ENCODE results near the gene RBM8A. TPM values are rescaled to one million over a fixed set of nuclear protein-coding genes. Genes with fewer than 3 reads are reported as not detected.

The RBM8A gene
- polyA plus RNA-seq, 1 of the 3 experiments (the other 2 are of a cell fraction), result 236 TPM

DNA sequence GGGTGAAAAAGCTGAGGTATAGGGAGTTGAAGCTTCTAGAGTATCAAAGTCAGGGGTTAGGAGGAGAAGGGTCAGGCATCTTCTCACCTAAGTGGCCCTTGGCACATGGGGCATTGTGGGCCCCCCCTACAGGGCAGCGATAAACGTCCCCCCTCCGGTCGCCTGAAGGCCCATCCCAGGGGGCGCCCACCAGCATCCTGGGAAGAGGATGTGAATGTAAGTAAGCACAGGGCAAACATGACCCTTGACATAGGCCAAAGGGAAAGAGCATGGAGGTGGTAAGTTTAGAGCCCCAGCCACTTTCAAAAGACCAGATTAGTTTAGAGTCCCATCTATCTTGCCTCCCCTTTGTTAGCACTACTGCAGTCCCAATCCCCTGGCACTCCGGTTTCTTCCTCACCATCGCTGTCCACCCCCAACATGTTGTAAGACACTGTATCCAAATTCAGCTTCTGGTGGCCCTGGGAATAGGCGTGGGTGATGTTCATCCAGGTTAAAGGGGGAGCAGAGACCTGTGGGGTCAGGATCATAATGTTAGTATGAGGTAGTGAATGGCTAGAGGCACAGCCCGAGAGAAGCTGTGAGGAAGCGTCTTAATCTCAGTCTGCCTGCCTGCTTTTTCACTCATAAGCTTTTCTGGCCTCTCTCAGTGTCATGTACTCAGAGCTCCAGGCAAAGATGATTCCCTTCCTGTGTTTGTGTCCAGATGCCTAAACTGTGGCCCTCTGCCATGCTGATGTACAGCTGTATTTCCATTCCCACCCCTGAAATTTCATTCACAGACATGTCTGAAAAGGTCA lies 20.1 kb downstream of the RBM8A start:
- no peak for DNase-seq
- WGBS (ENCODE audit: low lambda C conversion rate), result 92% methylated on average over 10 of the region's 10 CpGs
- Histone ChIP-seq H4K20me1 (ENCODE audit: insufficient read depth) (no peaks in the 10 kb centered on the region), H3K36me3 (replicated peaks in 1 of 2; ENCODE audit: control insufficient read depth in 1 of 2, insufficient read depth in 2 of 2, low read length in 1 of 2) (peaks cover 11 to 15% of the 10 kb centered on the region in 2 experiments), H3K4me2 (no peak overlapping the region), H3K27ac (ENCODE audit: low read depth in 2 of 2, low read length in 1 of 2) (no peak overlapping the region), H3K9me3 (no peaks in the 10 kb centered on the region), H3K4me3 (ENCODE audit: low read depth in 2 of 2, low read length in 1 of 2) (no peak overlapping the region), H3K9me2 (no peaks in the 10 kb centered on the region), H3F3A (replicated peaks; ENCODE audit: insufficient read depth) (peaks cover 12% of the 10 kb centered on the region), H2AFZ (ENCODE audit: low read depth) (no peak overlapping the region), H3K79me2 (ENCODE audit: insufficient read depth) (no peaks in the 10 kb centered on the region), H3K4me1 (ENCODE audit: control insufficient read depth in 1 of 2, insufficient read depth in 2 of 2, low read depth in 1 of 2, low read length in 1 of 2) (peaks cover 5 to 8% of the 10 kb centered on the region in 2 experiments; a peak in 2 of 4 replicates), H3K27me3 (ENCODE audit: insufficient read depth) (no peaks in the 10 kb centered on the region), H3K9ac (no peak overlapping the region)
- POLR2A ChIA-PET, result no interaction called here
- CTCF ChIA-PET, result interaction anchor here (0.8 to 16.4 kb wide), 8 partner anchors 12 to 126 kb away, joined by 3 to 281 read pairs (median 8); partner anchors contain the start of genes NUDT17 and PEX11B
- TF ChIP-seq EP300 (IDR thresholded peaks at IDR 0.05; ENCODE audit: borderline replicate concordance in 1 of 2, low read depth in 1 of 2, low read length in 1 of 2) (no peak), TAF1 (IDR thresholded peaks at IDR 0.05; ENCODE audit: borderline replicate concordance, low read depth, low read length) (no peak), FOXJ3 (CRISPR knock-in tag; IDR thresholded peaks at IDR 0.05) (no peak), RAD21 (IDR thresholded peaks at IDR 0.05; ENCODE audit: low read length) (no peak), USF1 (IDR thresholded peaks at IDR 0.05; ENCODE audit: borderline replicate concordance, low read depth) (no peak), MEF2A (IDR thresholded peaks at IDR 0.05; ENCODE audit: borderline replicate concordance, low read depth) (no peak)
- TF ChIP-seq, protein P1, sequence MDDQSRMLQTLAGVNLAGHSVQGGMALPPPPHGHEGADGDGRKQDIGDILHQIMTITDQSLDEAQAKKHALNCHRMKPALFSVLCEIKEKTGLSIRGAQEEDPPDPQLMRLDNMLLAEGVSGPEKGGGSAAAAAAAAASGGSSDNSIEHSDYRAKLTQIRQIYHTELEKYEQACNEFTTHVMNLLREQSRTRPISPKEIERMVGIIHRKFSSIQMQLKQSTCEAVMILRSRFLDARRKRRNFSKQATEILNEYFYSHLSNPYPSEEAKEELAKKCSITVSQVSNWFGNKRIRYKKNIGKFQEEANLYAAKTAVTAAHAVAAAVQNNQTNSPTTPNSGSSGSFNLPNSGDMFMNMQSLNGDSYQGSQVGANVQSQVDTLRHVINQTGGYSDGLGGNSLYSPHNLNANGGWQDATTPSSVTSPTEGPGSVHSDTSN (IDR thresholded peaks at IDR 0.05), result no peak

DNA sequence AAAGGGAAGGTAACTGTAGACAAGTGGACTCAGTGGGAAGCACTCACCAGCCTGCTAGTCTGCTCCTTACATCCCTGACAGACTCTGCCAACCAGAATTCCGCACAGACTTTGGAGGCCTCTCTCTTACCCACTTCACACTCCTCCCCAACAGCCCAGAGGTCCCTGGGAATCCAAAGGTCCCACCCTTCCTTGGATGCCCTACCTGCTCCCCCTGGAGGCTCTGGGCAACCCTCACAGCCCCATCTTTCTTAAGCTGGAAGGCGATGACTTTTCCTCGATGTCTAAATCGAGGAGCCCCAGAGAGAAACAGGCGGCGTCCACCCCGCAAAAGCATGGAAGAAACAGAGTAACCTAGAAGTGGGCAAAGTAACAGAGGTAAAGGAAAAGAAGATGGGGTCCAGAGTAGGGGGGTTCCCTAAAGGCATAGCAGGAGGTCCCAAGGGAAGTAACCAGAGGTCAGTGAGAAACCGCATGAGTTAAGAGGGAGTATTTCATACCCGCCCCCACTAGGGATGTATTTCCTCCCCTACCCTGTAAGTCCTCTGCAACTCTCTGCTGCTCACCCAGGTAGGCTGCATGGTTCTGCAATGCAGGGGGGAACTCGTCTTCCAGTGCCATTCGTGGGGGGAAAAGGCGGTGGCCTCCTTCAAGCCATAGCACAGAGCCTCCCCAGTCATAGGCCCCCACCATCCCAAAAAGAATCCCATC lies 25.8 kb downstream of the RBM8A start:
- Histone ChIP-seq H3K36me3 (replicated peaks in 1 of 2; ENCODE audit: control insufficient read depth in 1 of 2, insufficient read depth in 2 of 2, low read length in 1 of 2) (no peaks in the 10 kb centered on the region), H3K4me2 (no peak overlapping the region), H3K4me3 (ENCODE audit: low read depth in 2 of 2, low read length in 1 of 2) (no peak overlapping the region), H4K20me1 (ENCODE audit: insufficient read depth) (no peaks in the 10 kb centered on the region), H3K9me3 (no peaks in the 10 kb centered on the region), H3K27me3 (ENCODE audit: insufficient read depth) (no peaks in the 10 kb centered on the region), H3K9ac (no peak overlapping the region), H3K79me2 (ENCODE audit: insufficient read depth) (no peaks in the 10 kb centered on the region), H2AFZ (ENCODE audit: low read depth) (no peak overlapping the region), H3F3A (replicated peaks; ENCODE audit: insufficient read depth) (no peaks in the 10 kb centered on the region), H3K9me2 (no peaks in the 10 kb centered on the region), H3K27ac (ENCODE audit: low read depth in 2 of 2, low read length in 1 of 2) (no peak overlapping the region), H3K4me1 (ENCODE audit: control insufficient read depth in 1 of 2, insufficient read depth in 2 of 2, low read depth in 1 of 2, low read length in 1 of 2) (no peaks in the 10 kb centered on the region)
- WGBS (ENCODE audit: low lambda C conversion rate), result 94% methylated on average over 12 of the region's 12 CpGs
- TF ChIP-seq NRF1 (IDR thresholded peaks at IDR 0.05; ENCODE audit: low read depth, low read length) (no peak), FOSL2 (IDR thresholded peaks at IDR 0.05; ENCODE audit: borderline replicate concordance, low read depth) (no peak), FOXJ3 (CRISPR knock-in tag; IDR thresholded peaks at IDR 0.05) (no peak), FOXM1 (IDR thresholded peaks at IDR 0.05; ENCODE audit: low read depth) (no peak), YY1 (IDR thresholded peaks at IDR 0.05; ENCODE audit: low read depth) (no peak), TEAD4 (IDR thresholded peaks at IDR 0.05; ENCODE audit: borderline replicate concordance, insufficient read depth) (no peak), REST (IDR thresholded peaks at IDR 0.05; ENCODE audit: low read depth, low read length) (no peak), JUND (IDR thresholded peaks at IDR 0.05) (no peak)
- TF ChIP-seq, protein P2, sequence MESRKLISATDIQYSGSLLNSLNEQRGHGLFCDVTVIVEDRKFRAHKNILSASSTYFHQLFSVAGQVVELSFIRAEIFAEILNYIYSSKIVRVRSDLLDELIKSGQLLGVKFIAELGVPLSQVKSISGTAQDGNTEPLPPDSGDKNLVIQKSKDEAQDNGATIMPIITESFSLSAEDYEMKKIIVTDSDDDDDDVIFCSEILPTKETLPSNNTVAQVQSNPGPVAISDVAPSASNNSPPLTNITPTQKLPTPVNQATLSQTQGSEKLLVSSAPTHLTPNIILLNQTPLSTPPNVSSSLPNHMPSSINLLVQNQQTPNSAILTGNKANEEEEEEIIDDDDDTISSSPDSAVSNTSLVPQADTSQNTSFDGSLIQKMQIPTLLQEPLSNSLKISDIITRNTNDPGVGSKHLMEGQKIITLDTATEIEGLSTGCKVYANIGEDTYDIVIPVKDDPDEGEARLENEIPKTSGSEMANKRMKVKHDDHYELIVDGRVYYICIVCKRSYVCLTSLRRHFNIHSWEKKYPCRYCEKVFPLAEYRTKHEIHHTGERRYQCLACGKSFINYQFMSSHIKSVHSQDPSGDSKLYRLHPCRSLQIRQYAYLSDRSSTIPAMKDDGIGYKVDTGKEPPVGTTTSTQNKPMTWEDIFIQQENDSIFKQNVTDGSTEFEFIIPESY (IDR thresholded peaks at IDR 0.05; ENCODE audit: borderline replicate concordance, low read depth), result no peak
- POLR2A ChIA-PET, result no interaction called here
- DNase-seq, result no peak
- CTCF ChIA-PET, result interaction anchor here (1.0 to 1.6 kb wide), 2 partner anchors 8 to 10 kb away, joined by 4 to 11 read pairs; partner anchors contain the start of gene ITGA10

Data from SK-N-SH (cell line).